IMR-90 (cell line): ENCODE results near the gene NCAM1. TPM values are rescaled to one million over a fixed set of nuclear protein-coding genes. Genes with fewer than 3 reads are reported as not detected.

Experiments
- ATAC-seq: fragments of 200-7000 bp; cut with Tn5 transposase; 2 replicates; pipeline ENCODE4 v1.9.1; 2020; ENCODE audit warnings: low read depth, mild to moderate bottlenecking, moderate library complexity
- BruUV-seq: library from RNA; stranded (reverse); fragments of 400-500 nt; replicated peaks from 2 replicates; lab custom pipeline; 2021; lab: Mats Ljungman, UMichigan
- CTCF ChIA-PET: fragments of 300-600 bp; formaldehyde crosslinking; extraction: SDS; loops from one replicate; lab custom pipeline; 2021; ENCODE audit warnings: antibody characterized with exemption; lab: Yijun Ruan, JAX
- POLR2A ChIA-PET: fragments of 300-600 bp; sonication (Branson Sonifier 250); formaldehyde crosslinking; loops from one replicate; lab custom pipeline; 2022; ENCODE audit warnings: antibody characterized with exemption; ENCODE audit not compliant: unreplicated experiment; lab: Charles Lee
- DNase-seq: peaks from one replicate; pipeline ENCODE4 v3.0.0; 2013
- H2AFZ ChIP-seq: replicated peaks from 2 replicates; pipeline ENCODE3; 2013; ENCODE audit warnings: low read length, mild to moderate bottlenecking; ENCODE audit not compliant: poor library complexity
- H2AK5ac ChIP-seq: 2 replicates; pipeline ENCODE4 v1.6.1; 2013; ENCODE audit warnings: low read depth, low read length, inconsistent platforms
- H2AK9ac ChIP-seq: replicated peaks from 2 replicates; pipeline ENCODE3; 2013; ENCODE audit warnings: mild to moderate bottlenecking, low read depth, low read length, moderate library complexity; ENCODE audit not compliant: poor library complexity
- H2BK120ac ChIP-seq: 2 replicates; pipeline ENCODE4 v1.6.1; 2013; ENCODE audit warnings: low read depth, low read length, inconsistent platforms
- H2BK15ac ChIP-seq: 3 replicates; pipeline ENCODE4 v1.6.1; 2013; ENCODE audit warnings: low read depth, low read length, inconsistent platforms
- H2BK20ac ChIP-seq: 2 replicates; pipeline ENCODE4 v1.6.1; 2013; ENCODE audit warnings: low read depth, mild to moderate bottlenecking, inconsistent platforms, low read length, moderate library complexity
- H2BK5ac ChIP-seq: 2 replicates; pipeline ENCODE4 v1.6.1; 2013; ENCODE audit warnings: mild to moderate bottlenecking, low read depth, low read length, inconsistent platforms; ENCODE audit not compliant: poor library complexity, severe bottlenecking
- H3K14ac ChIP-seq: replicated peaks from 2 replicates; pipeline ENCODE4 v1.6.1; 2013; ENCODE audit warnings: low read depth, low read length, inconsistent platforms
- H3K18ac ChIP-seq: 2 replicates; pipeline ENCODE4 v1.6.1; 2013; ENCODE audit warnings: low read depth, low read length, control low read depth
- H3K23ac ChIP-seq: 2 replicates; pipeline ENCODE4 v1.6.1; 2013; ENCODE audit warnings: low read depth, low read length, inconsistent platforms
- H3K27ac ChIP-seq: 2 replicates; pipeline ENCODE4 v1.5.1; 2013; ENCODE audit warnings: mild to moderate bottlenecking, control low read depth, low read length; ENCODE audit not compliant: insufficient read depth
- H3K27me3 ChIP-seq: 2 replicates; pipeline ENCODE4 v1.6.1; 2013; ENCODE audit warnings: low read length; ENCODE audit not compliant: control insufficient read depth, insufficient read depth
- H3K36me3 ChIP-seq: 2 replicates; pipeline ENCODE4 v1.6.1; 2013; ENCODE audit warnings: low read length, mixed read lengths; ENCODE audit not compliant: control insufficient read depth, insufficient read depth
- H3K4ac ChIP-seq: 2 replicates; pipeline ENCODE4 v1.6.1; 2013; ENCODE audit warnings: low read depth, low read length, inconsistent platforms
- H3K4me1 ChIP-seq: 2 replicates; pipeline ENCODE4 v1.6.1; 2013; ENCODE audit warnings: low read length, mixed read lengths; ENCODE audit not compliant: control insufficient read depth, insufficient read depth
- H3K4me2 ChIP-seq: 2 replicates; pipeline ENCODE4 v1.6.1; 2013; ENCODE audit warnings: low read depth, mild to moderate bottlenecking, control low read depth, low read length, moderate library complexity
- H3K4me3 ChIP-seq: 2 replicates; pipeline ENCODE4 v1.5.1; 2013; ENCODE audit warnings: low read depth, mild to moderate bottlenecking, control low read depth, low read length, moderate library complexity; ENCODE audit not compliant: insufficient read depth
- H3K56ac ChIP-seq: 2 replicates; pipeline ENCODE4 v1.6.1; 2013; ENCODE audit warnings: low read length, inconsistent platforms; ENCODE audit not compliant: insufficient read depth; ENCODE audit errors: extremely low read depth
- H3K79me1 ChIP-seq, 2 experiments: 2 replicates each; pipeline ENCODE4 v1.6.1; 2013; ENCODE audit warnings: low read length in 2 of 2, inconsistent platforms in 1 of 2, low read depth in 1 of 2
- H3K9ac ChIP-seq: 2 replicates; pipeline ENCODE4 v1.6.1; 2013; ENCODE audit warnings: low read depth, low read length, control low read depth
- H3K9me1 ChIP-seq: 2 replicates; pipeline ENCODE4 v1.6.1; 2013; ENCODE audit warnings: low read length, inconsistent platforms; ENCODE audit not compliant: insufficient read depth
- H3K9me3 ChIP-seq: 2 replicates; pipeline ENCODE4 v1.6.1; 2013; ENCODE audit warnings: low read length; ENCODE audit not compliant: control insufficient read depth, insufficient read depth
- H4K20me1 ChIP-seq: 2 replicates; pipeline ENCODE4 v1.6.1; 2013; ENCODE audit warnings: low read length, inconsistent platforms; ENCODE audit not compliant: insufficient read depth
- H4K5ac ChIP-seq: 2 replicates; pipeline ENCODE4 v1.6.1; 2013; ENCODE audit warnings: mild to moderate bottlenecking, low read depth, low read length, control low read depth
- H4K8ac ChIP-seq, 2 experiments: 2 replicates each; pipeline ENCODE4 v1.6.1; 2013; ENCODE audit warnings: low read depth in 2 of 2, low read length in 2 of 2, control low read depth in 1 of 2, inconsistent platforms in 1 of 2
- H4K91ac ChIP-seq: 2 replicates; pipeline ENCODE4 v1.6.1; 2013; ENCODE audit warnings: low read depth, low read length, inconsistent platforms; ENCODE audit not compliant: insufficient read depth
- BHLHE40 ChIP-seq: fragments of 150-350 bp; IDR thresholded peaks from 2 replicates; pipeline ENCODE4 v1.6.1; 2016; ENCODE audit warnings: mild to moderate bottlenecking, low read depth, low read length
- CEBPB ChIP-seq: IDR thresholded peaks from 2 replicates; pipeline ENCODE4 v1.6.1; 2012; ENCODE audit warnings: low read depth, low read length, improper control_type of control experiment
- CHD1 ChIP-seq: IDR thresholded peaks from 2 replicates; pipeline ENCODE4 v1.6.1; 2012; ENCODE audit warnings: low read depth, low read length, improper control_type of control experiment
- CTCF ChIP-seq: conservative IDR thresholded peaks from 2 replicates; pipeline ENCODE4 v1.5.1; 2012; ENCODE audit warnings: mild to moderate bottlenecking, low read depth, low read length, improper control_type of control experiment
- MAFK ChIP-seq: IDR thresholded peaks from 2 replicates; pipeline ENCODE4 v1.6.1; 2012; ENCODE audit warnings: low read depth, low read length, improper control_type of control experiment
- MAZ ChIP-seq: IDR thresholded peaks from 2 replicates; pipeline ENCODE4 v1.6.1; 2012; ENCODE audit warnings: low read depth, mild to moderate bottlenecking, low read length, improper control_type of control experiment, moderate library complexity, borderline replicate concordance
- MXI1 ChIP-seq: IDR thresholded peaks from 2 replicates; pipeline ENCODE4 v1.6.1; 2012; ENCODE audit warnings: low read depth, mild to moderate bottlenecking, low read length, moderate library complexity, borderline replicate concordance
- POLR2A ChIP-seq: IDR thresholded peaks from 2 replicates; pipeline ENCODE4 v1.6.1; 2012; ENCODE audit warnings: mild to moderate bottlenecking, low read depth, low read length
- SMC3 ChIP-seq: fragments of 150-350 bp; IDR thresholded peaks from 2 replicates; pipeline ENCODE4 v1.6.1; 2016; ENCODE audit warnings: low read depth, mild to moderate bottlenecking, antibody characterized with exemption, low read length, moderate library complexity
- whole genome bisulfite sequencing, 2 experiments: methylation state at CpG; one replicate each; pipeline versions ENCODE4 v1.1.5 to v1.1.7; 2013; ENCODE audit warnings: missing lambda C conversion rate in 2 of 2; ENCODE audit not compliant: insufficient read length in 1 of 2; ENCODE audit errors: extremely low coverage in 2 of 2; 5-methylcytosine and 5-hydroxymethylcytosine counted together
- dilution Hi-C: fragments of 300-500 bp; cut with HindIII; formaldehyde crosslinking; loops from one replicate; pipeline ENCODE4 v1.14.3; 2018; ENCODE audit warnings: low sequenced_read_pairs; ENCODE audit not compliant: unreplicated experiment
- in situ Hi-C: fragments of 300-500 bp; cut with MboI; formaldehyde crosslinking; loops from 3 replicates; pipeline ENCODE4 v1.14.3; 2019; ENCODE audit warnings: low sequenced_read_pairs, inconsistent platforms, mixed read lengths
- intact Hi-C: fragments of 100-400 bp; cut with micrococcal nuclease; formaldehyde crosslinking; loops from 2 replicates; pipeline ENCODE4 v1.10.0; 2022
- polyA plus RNA-seq, 3 experiments: library from polyadenylated mRNA; depleted of rRNA; stranded (reverse); fragments of >200 nt; gene quantifications; 2 replicates each; pipeline ENCODE4 v1.2.3, GENCODE V29; 2012; ENCODE audit warnings: low replicate concordance in 1 of 3
- total RNA-seq: library from RNA; depleted of rRNA; stranded (reverse); fragments of >200 nt; gene quantifications from 2 replicates; pipeline ENCODE4 v1.2.3, GENCODE V29; 2012

The NCAM1 gene
- total and polyA plus RNA-seq, 2 of the 4 experiments (the other 2 are of a cell fraction) = 0.09 to 0.18 TPM

GRCh38 chr11:113119966-113120736 lies 158.9 kb downstream of the NCAM1 start:
- in situ Hi-C loops = no loop called here

More at GRCh38 chr11:113119966-113120736, 158.9 kb downstream of the NCAM1 start:
- Histone ChIP-seq H2BK120ac (no peak overlapping the region), H3K23ac (no peak overlapping the region), H3K18ac (no peak overlapping the region), H3K79me1 (no peaks in the 10 kb centered on the region), H3K56ac (no peak overlapping the region), H3K27me3 (no peaks in the 10 kb centered on the region), H2AK9ac (no peak overlapping the region), H4K8ac (no peak overlapping the region), H3K4me3 (no peak overlapping the region), H3K9me3 (no peaks in the 10 kb centered on the region), H3K4me1 (no peaks in the 10 kb centered on the region), H3K27ac (no peak overlapping the region), H3K4me2 (no peak overlapping the region), H2AK5ac (no peak overlapping the region), H3K14ac (no peak overlapping the region), H2BK20ac (no peak overlapping the region), H4K5ac (no peak overlapping the region), H2AFZ (no peak overlapping the region), H3K4ac (no peak overlapping the region), H4K91ac (no peak overlapping the region), H3K9me1 (no peaks in the 10 kb centered on the region), H2BK15ac (no peak overlapping the region), H4K20me1 (no peaks in the 10 kb centered on the region), H3K9ac (no peak overlapping the region), H3K36me3 (no peaks in the 10 kb centered on the region), H2BK5ac (no peak overlapping the region)
- no peak for DNase-seq
- no CpG with 5 or more reads among the region's 4 CpGs for WGBS, 2 experiments
- CTCF ChIA-PET = no interaction called here
- ATAC-seq = no peak
- intact Hi-C loops = no loop called here
- no TSS peak for BruUV-seq
- dilution Hi-C loops = no loop called here
- POLR2A ChIA-PET = no interaction called here
- TF ChIP-seq MAZ (no peak), SMC3 (no peak), MAFK (no peak), BHLHE40 (no peak), CEBPB (no peak), CTCF (no peak), CHD1 (no peak), POLR2A (no peak), MXI1 (no peak)
